ENCODE measurements around the gene TMEM229A. TPM values are rescaled to one million over a fixed set of nuclear protein-coding genes. Genes with fewer than 3 reads are reported as not detected.
"Not testable (repeated sequence)": the region's sequence is repeated elsewhere in the genome, so short reads cannot be mapped to it uniquely, and the experiment has no call there.

The TMEM229A gene
- total and polyA plus RNA-seq, 2 of the 8 experiments (the other 6 are each of a cell fraction or from before 2014, with no cell fraction given), result 0.33 to 0.54 TPM

DNA sequence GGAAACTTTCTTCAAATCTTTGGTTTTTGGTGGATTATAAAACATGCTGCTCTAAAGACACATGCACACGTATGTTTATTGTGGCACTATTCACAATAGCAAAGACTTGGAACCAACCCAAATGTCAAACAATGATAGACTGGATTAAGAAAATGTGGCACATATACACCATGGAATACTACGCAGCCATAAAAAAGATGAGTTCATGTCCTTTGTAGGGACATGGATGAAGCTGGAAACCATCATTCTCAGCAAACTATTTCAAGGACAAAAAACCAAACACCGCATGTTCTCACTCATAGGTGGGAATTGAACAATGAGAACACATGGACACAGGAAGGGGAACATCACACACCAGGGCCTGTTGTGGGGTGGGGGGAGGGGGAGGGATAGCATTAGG, 8.5 kb downstream of the TMEM229A start:
- H3K27ac ChIP-seq (ENCODE audit: low read depth, low read length); H3K23ac ChIP-seq (ENCODE audit: insufficient read length); H2BK15ac ChIP-seq (ENCODE audit: low read length); H2AFZ ChIP-seq (ENCODE audit: low read length); H3K36me3 ChIP-seq (ENCODE audit: control insufficient read depth in 2 of 4, insufficient read depth in 4 of 4, low read length in 3 of 4); POLR2A ChIA-PET (ENCODE audit: partially characterized antibody); H3K4me3 ChIP-seq (ENCODE audit: extremely low read depth in 1 of 4, insufficient read depth in 2 of 4, low read depth in 3 of 4, low read length in 4 of 4); H3K4me2 ChIP-seq (ENCODE audit: insufficient read depth in 1 of 2, low read depth in 2 of 2, low read length in 2 of 2); H3K79me1 ChIP-seq (ENCODE audit: low read depth, low read length); H3K9ac ChIP-seq (replicated peaks in 1 of 4; ENCODE audit: extremely low read depth in 1 of 4, low read depth in 3 of 4, low read length in 3 of 4); H4K91ac ChIP-seq (replicated peaks; ENCODE audit: insufficient read length, low read length); H2BK5ac ChIP-seq (ENCODE audit: low read depth, low read length); H3K4me1 ChIP-seq (replicated peaks in 1 of 4; ENCODE audit: control insufficient read depth in 3 of 4, insufficient read depth in 4 of 4, low read length in 3 of 4); H2BK12ac ChIP-seq (ENCODE audit: low read depth, low read length); H3K23me2 ChIP-seq (ENCODE audit: low read depth, low read length); H2BK20ac ChIP-seq (ENCODE audit: low read length); H3K14ac ChIP-seq (ENCODE audit: insufficient read length); H2AK5ac ChIP-seq (ENCODE audit: low read depth, low read length); FAIRE-seq; H4K8ac ChIP-seq (ENCODE audit: extremely low read depth, insufficient read depth, low read length); H3K4ac ChIP-seq (replicated peaks; ENCODE audit: insufficient read length, low read depth, low read length); H3K18ac ChIP-seq (ENCODE audit: extremely low read depth, low read length); H3K27me3 ChIP-seq (replicated peaks in 1 of 4; ENCODE audit: control insufficient read depth in 3 of 4, extremely low read depth in 1 of 4, insufficient read depth in 3 of 4, low read length in 3 of 4); H3K79me2 ChIP-seq (ENCODE audit: control insufficient read depth in 1 of 2, insufficient read depth in 2 of 2, low read length in 2 of 2); H3K56ac ChIP-seq (replicated peaks; ENCODE audit: insufficient read length, low read depth, low read length); H3K9me3 ChIP-seq (ENCODE audit: insufficient read depth in 2 of 2, low read depth in 1 of 2, low read length in 1 of 2); DNase-seq (ENCODE audit: low read depth in 1 of 2, low spot score in 2 of 2); H4K20me1 ChIP-seq (replicated peaks in 1 of 2; ENCODE audit: control insufficient read depth in 1 of 2, insufficient read depth in 2 of 2, low read length in 2 of 2); H4K5ac ChIP-seq (ENCODE audit: insufficient read length, low read depth, low read length); H2BK120ac ChIP-seq (replicated peaks; ENCODE audit: low read depth, low read length): not testable (repeated sequence)
- CTCF ChIA-PET (ENCODE audit: partially characterized antibody), result interaction anchor here (1.6 kb wide), 1 partner anchor 9 kb away, joined by 5 read pairs; the partner anchor contains the start of gene TMEM229A
- WGBS, 2 experiments (ENCODE audit: extremely low coverage in 1 of 2, insufficient coverage in 1 of 2, insufficient read length in 1 of 2, insufficient replicate concordance in 2 of 2, low coverage in 1 of 2, low lambda C conversion rate in 2 of 2, missing lambda C conversion rate in 1 of 2), result 91% methylated on average over 2 of the region's 3 CpGs; no CpG with 5 or more reads in 1 of the 2 experiments
